ENCODE data around the gene FMOD. TPM values are rescaled to one million over a fixed set of nuclear protein-coding genes. Genes with fewer than 3 reads are reported as not detected.

The FMOD gene
- total RNA-seq, 4 donors from 2014 or later = 4.3 to 29.9 (median 9.9) TPM

DNA sequence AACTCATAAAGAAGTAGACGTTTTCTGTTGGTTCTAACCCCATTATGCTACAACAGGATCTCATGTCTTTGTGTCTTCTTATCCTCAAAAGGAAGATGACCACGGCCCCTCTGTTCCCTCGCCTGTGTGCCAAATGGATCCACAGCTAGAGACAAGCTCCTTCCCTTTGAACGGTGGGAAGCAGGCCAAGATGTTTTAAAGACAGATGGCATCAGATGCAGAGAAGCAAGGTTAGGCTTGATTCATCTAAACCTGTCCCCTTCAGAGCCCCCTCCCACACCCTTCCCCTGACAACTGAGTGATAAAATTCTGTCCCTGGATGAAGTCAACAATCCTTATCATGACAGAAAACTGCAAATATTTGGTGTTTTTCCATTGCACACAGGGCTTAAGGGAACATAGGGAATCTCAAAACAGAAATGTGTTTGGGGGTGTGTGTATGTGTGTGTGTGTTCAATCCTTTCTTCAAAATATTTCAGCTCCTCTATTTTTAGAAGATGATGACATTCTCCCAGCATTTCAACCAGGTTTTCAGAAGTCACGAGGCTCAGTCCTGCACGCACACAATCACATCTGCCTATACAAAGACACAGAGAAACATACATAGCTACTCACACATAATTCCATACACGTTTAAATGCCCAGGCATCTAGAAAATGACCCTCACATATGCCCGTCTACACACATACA, 27.8 kb upstream of the FMOD start:
- H3K27me3 ChIP-seq = peaks cover 0 to 3% (median 0%) of the 10 kb centered on the region in 4 donors
- H3K36me3 ChIP-seq = no peaks in the 10 kb centered on the region
- H3K4me1 ChIP-seq = peaks cover 0 to 35% (median 17%) of the 10 kb centered on the region in 3 donors
- no peak for DNase-seq
- no peak overlapping the region for H3K4me3 ChIP-seq
- H3K9me3 ChIP-seq = no peaks in the 10 kb centered on the region
- intact Hi-C loops (cut with DNase I) = no loop called here
- H3K27ac ChIP-seq = peak overlapping the region in 3 of 4 donors; percentile 24 to 47 (median 43)
- TF ChIP-seq POLR2A (IDR thresholded peaks at IDR 0.05) = no peak
- TF ChIP-seq, protein P1, sequence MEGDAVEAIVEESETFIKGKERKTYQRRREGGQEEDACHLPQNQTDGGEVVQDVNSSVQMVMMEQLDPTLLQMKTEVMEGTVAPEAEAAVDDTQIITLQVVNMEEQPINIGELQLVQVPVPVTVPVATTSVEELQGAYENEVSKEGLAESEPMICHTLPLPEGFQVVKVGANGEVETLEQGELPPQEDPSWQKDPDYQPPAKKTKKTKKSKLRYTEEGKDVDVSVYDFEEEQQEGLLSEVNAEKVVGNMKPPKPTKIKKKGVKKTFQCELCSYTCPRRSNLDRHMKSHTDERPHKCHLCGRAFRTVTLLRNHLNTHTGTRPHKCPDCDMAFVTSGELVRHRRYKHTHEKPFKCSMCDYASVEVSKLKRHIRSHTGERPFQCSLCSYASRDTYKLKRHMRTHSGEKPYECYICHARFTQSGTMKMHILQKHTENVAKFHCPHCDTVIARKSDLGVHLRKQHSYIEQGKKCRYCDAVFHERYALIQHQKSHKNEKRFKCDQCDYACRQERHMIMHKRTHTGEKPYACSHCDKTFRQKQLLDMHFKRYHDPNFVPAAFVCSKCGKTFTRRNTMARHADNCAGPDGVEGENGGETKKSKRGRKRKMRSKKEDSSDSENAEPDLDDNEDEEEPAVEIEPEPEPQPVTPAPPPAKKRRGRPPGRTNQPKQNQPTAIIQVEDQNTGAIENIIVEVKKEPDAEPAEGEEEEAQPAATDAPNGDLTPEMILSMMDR (IDR thresholded peaks at IDR 0.05) = no peak
- 54 to 66% methylated on average over 8 of the region's 8 CpGs for WGBS, 2 donors

- WGBS, 2 donors = 33 to 63% methylated on average over 1 of the region's 1 CpG
- TF ChIP-seq, protein P1 (IDR thresholded peaks at IDR 0.05) = no peak
- no peak for TF ChIP-seq POLR2A (IDR thresholded peaks at IDR 0.05)
- peaks cover 0 to 12% (median 6%) of the 10 kb centered on the region in 3 donors for H3K4me1 ChIP-seq
These were observed 23.1 kb upstream of the FMOD start for GRCh38 chr1:203373991-203374390.

DNA sequence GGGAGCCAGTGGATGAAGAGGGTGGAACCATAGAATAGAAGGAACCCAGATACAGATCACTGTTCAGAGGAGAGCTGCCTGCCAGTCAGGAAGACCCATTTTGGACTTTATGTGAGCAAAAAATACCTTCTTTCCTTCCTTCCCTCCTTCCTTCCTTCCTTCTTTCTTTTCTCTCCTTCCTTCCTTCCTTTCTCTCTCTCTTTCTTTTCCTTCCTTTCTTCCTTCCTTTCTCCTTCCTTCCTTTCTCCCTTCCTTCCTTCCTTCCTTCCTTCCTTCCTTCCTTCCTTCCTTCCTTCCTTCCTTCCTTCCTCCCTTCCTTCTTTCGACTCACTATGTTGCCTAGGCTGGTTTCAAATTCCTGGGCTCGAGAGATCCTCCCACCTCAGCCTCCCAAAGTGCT, 22.1 kb upstream of the FMOD start:
- H3K27ac ChIP-seq = no peak overlapping the region
- WGBS, 2 donors = 68 to 81% methylated on average over 2 of the region's 2 CpGs

More at GRCh38 chr1:203373991-203374390, 23.1 kb upstream of the FMOD start:
- no peak for DNase-seq
- intact Hi-C loops (cut with DNase I) = no loop called here
- H3K27ac ChIP-seq = peak overlapping the region in 1 of 4 donors; percentile 5
- no peaks in the 10 kb centered on the region for H3K27me3 ChIP-seq
- H3K4me3 ChIP-seq = no peak overlapping the region
- H3K36me3 ChIP-seq = no peaks in the 10 kb centered on the region
- no peaks in the 10 kb centered on the region for H3K9me3 ChIP-seq

DNA sequence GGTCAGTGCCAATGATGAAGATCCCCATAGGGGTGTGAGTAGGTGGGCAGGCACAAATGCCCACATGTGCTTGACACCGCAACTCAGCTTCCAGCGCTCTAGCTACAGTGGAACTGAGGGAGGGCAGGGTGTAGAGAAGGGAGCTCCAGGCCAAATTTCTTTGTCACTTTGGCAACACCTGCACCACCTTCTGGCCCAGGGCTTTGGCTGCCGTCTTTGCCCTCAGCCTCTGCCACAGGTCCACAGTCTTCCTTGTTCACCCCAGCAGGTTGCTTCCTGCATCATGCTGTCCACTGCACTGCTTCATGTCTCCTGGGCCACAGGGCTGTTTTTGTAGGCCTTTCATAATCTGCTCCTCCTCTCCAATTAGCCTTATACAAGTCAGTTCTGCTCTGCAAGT, 20.4 kb upstream of the FMOD start:
- no peak overlapping the region for H3K27ac ChIP-seq
- no peak for DNase-seq
- TF ChIP-seq, protein P1 (IDR thresholded peaks at IDR 0.05) = no peak
- no peak for TF ChIP-seq POLR2A (IDR thresholded peaks at IDR 0.05)
- no peak overlapping the region for H3K4me3 ChIP-seq
- no peaks in the 10 kb centered on the region for H3K9me3 ChIP-seq
- peaks cover 0 to 18% (median 6%) of the 10 kb centered on the region in 3 donors for H3K4me1 ChIP-seq
- WGBS, 2 donors = 57 to 80% methylated on average over 2 to 3 of the region's 3 CpGs
- intact Hi-C loops (cut with DNase I) = no loop called here
- no peaks in the 10 kb centered on the region for H3K27me3 ChIP-seq
- H3K36me3 ChIP-seq = no peaks in the 10 kb centered on the region

More for the DNA sequence above, 22.1 kb upstream of the FMOD start:
- no peaks in the 10 kb centered on the region for H3K9me3 ChIP-seq
- intact Hi-C loops (cut with DNase I) = no loop called here
- no peak for TF ChIP-seq POLR2A (IDR thresholded peaks at IDR 0.05)
- TF ChIP-seq, protein P1 (IDR thresholded peaks at IDR 0.05) = no peak
- no peak overlapping the region for H3K4me3 ChIP-seq
- H3K36me3 ChIP-seq = no peaks in the 10 kb centered on the region
- no peak for DNase-seq
- peaks cover 0 to 18% (median 6%) of the 10 kb centered on the region in 3 donors for H3K4me1 ChIP-seq
- no peaks in the 10 kb centered on the region for H3K27me3 ChIP-seq

DNA sequence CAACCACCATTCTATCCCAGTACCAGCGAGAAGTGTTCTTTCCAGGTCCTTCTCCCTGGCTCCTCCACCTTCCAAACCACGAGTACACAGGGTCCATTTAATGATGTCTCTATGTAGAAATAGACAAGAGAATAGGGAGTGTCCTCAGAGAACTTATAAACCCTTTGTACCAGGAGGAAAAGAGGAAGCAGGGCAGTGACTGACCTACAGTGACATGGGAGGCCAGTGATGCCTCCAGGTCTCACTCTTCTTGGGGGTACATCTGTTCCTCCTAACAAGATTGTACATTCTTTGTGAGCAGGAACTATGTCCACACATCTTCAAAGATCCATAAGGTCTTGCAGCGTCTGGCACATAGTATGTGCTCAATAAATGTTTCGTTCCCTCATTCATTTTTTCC, 18.7 kb upstream of the FMOD start:
- Histone ChIP-seq H3K4me3 (no peak overlapping the region), H3K36me3 (no peaks in the 10 kb centered on the region), H3K9me3 (no peaks in the 10 kb centered on the region), H3K27me3 (peaks cover 0 to 3% (median 0%) of the 10 kb centered on the region in 4 donors), H3K4me1 (peaks cover 0 to 18% (median 6%) of the 10 kb centered on the region in 3 donors), H3K27ac (peak overlapping the region in 3 of 4 donors; percentile 37 to 57 (median 40))
- 86 to 89% methylated on average over 4 of the region's 4 CpGs for WGBS, 2 donors
- intact Hi-C loops (cut with DNase I) = no loop called here
- no peak for DNase-seq
- TF ChIP-seq, protein P1 (IDR thresholded peaks at IDR 0.05) = no peak
- no peak for TF ChIP-seq POLR2A (IDR thresholded peaks at IDR 0.05)
